T-helper 22 cell (primary cell): Measurements from ENCODE around the gene LCE2A.
"Not testable (repeated sequence)": the region's sequence is repeated elsewhere in the genome, so short reads cannot be mapped to it uniquely, and the experiment has no call there.

Experiments
- DNase-seq: peaks from one replicate; pipeline ENCODE4 v3.0.0-alpha.2; 2020; ENCODE audit warnings: low read depth

Gene LCE2A

GRCh38 chr1:152697701-152698600 lies at the start of gene LCE2A:
LCE2A (plus strand) TSS chr1:152698345; CDS start chr1:152698902, 557 bp downstream.
- no peak for DNase-seq

DNA sequence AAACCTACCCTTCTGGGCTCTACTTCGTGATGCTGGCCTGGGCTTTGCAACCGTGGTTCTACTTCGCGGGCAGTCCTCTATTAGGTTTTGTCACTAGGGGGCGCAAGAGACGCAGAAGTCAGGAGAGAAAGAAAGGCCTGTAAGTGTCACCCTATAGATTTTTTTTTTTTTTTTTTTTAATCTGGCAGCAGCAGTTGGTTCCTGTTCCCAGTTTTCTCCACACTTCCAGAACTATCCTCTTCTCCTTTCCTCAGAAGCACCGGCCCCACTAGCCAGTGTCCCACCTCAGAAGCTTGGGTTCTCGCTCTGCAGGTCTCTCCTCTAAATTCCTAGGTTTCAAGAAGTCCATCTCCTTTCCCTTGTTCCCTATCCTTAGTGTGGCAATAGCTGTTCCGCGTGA lies 44.0 kb upstream of the LCE2A start:
- no peak for DNase-seq

- DNase-seq: no peak
Observed at GRCh38 chr1:152656459-152656858, 41.7 kb upstream of the LCE2A start.

- no peak for DNase-seq
Observed at GRCh38 chr1:152657677-152658076, 40.5 kb upstream of the LCE2A start.

DNA sequence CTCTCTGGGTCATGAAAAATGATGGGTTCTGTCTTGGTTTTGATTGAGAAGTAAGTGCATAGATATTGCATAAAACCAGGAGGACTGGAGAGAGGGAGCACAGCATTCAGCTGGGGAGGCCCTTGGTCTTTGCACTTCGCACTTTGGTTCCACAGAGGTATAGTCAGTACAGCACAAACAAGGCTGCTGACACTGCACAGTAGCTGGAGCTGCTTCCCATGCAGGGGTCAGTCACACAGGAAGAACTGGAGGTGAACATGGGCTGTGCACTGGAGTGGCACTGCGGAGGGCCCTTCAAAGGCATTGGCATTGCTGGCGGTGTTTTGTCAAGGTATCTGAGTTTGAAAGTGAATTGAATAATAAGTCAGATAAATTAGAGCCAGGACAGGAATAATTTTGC lies 39.5 kb upstream of the LCE2A start:
- DNase-seq: no peak

DNA sequence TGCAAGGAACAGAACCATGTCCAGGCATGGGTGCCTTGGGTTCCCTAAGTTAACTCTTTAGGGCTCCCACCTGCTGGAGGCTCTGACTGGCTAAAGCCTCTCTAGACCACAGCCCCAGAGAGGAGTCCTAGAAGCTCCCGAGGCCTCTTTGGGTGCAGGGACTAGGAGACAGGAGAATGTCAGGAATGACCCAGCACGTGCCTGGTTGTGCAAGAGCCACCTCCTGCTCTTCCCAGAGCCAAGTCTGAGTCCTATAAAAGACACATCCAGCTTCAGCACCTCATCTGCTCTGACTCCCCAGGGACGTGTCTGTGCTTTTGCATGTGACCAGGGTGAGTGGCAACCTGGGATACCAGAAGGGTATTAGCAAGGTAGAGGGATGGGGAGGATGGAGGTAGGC lies 35.0 kb upstream of the LCE2A start, which contains the start of gene LCE2D:
Gene LCE2D (plus strand): TSS at position 283 of the 400 bp plus-strand sequence. CDS start 726 bp downstream, outside the sequence.
- no peak for DNase-seq

DNA sequence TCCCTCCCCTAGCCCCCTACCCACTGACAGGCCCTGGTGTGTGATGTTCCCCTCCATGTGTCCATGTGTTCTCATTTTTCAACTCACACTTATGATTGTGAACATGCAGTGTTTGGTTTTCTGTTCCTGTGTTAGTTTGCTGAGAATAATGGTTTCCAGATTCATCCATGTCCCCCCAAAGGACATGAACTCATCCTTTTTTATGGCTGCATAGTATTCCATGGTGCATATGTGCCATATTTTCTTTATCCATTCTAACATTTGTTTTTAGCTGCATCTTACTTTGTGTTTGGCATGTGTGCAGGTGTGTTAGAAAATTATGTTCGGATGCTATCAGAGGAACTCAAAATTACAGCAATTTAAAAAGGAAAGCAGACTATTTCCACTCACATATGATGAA lies 32.0 kb upstream of the LCE2A start:
- not testable (repeated sequence) for DNase-seq

DNA sequence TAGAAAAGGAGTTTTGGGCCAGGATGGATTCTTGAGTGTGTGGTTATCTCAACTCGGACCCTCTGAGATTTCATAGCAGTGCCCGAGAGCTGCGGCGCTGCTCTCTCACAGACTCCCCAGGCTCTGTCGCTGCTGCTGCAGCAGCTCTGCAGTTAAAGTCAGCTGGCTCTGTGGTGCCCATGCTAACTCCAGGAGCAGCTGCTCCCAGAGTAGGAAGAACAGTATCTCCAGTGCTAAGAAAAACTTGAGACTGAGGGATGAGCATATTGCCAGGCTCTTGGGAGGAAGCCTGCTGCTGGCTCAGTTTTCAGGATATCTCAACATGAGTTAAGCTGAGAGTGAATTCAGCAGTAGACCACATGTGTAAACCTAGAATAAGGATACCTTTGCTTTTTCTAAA lies 30.5 kb upstream of the LCE2A start:
- DNase-seq: no peak

DNA sequence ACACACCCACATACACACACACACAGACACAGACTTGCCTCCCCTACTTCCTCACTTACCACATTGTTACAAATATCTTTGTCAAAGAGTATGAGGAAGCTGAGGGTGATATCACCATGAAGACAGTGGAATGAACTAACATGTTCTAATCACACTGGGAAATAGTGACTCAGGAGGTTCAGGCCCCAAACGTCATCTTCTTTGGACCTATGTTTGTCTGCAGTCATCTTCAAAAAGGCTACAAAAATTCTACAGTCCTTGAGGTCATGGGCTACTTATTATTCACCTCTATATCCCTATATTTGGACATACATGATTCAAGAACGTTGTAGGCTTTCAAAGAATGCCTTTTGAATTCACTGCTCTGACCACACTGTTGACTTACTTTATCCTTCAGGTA lies 25.1 kb upstream of the LCE2A start:
- DNase-seq: no peak

- not testable (repeated sequence) for DNase-seq
Observed at GRCh38 chr1:152674983-152675382, 23.2 kb upstream of the LCE2A start, which contains the start of gene LCE2C. LCE2C (plus strand) TSS chr1:152675279; CDS start chr1:152676016, 737 bp downstream.

- DNase-seq: no peak
Observed at GRCh38 chr1:152679459-152679858, 18.7 kb upstream of the LCE2A start.

DNA sequence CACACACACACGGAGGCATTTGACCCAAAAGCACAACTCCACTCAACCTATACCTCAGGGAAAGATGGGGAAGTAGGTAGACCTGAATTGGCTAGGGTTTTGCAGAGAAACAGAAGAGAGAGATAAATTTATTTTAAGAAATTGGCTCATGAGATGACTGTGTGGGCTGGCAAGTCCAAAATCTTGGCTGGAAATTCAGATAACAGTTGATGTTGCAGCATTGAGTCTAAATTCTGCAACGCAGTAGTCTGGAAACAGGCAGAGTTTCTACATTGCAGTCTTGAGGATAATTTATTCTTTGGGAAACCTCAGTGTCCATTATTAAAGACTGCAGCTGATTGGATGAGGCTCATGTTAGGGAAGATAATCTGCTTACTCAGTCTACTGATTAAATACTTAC lies 16.5 kb upstream of the LCE2A start:
- no peak for DNase-seq

GRCh38 chr1:152683846-152684245 lies 14.3 kb upstream of the LCE2A start:
- no peak for DNase-seq

GRCh38 chr1:152685823-152686222 lies 12.3 kb upstream of the LCE2A start, which contains the start of gene LCE2B:
LCE2B (plus strand) TSS chr1:152686123; CDS start chr1:152686844, 721 bp downstream.
- DNase-seq: not testable (repeated sequence)

DNA sequence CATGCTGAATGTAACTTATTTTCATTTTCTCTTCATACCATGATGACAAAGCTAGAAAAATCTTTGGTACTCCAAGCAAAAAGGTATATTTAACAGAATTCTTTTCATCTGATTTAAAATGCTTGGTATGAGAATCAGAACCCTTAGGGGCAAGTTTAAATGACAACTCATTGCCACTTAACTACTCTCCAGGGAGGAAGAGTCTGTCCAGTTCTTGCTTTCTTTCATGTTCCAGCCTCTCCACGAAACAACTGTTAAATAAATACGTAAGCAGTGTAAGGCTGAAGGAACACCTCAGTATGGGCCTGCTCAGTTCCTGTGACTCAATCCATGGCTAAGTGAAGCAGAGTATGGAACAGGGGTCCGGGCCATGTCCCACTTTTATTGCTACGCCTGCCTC lies 1.6 kb downstream of the LCE2A start:
- DNase-seq: no peak

DNA sequence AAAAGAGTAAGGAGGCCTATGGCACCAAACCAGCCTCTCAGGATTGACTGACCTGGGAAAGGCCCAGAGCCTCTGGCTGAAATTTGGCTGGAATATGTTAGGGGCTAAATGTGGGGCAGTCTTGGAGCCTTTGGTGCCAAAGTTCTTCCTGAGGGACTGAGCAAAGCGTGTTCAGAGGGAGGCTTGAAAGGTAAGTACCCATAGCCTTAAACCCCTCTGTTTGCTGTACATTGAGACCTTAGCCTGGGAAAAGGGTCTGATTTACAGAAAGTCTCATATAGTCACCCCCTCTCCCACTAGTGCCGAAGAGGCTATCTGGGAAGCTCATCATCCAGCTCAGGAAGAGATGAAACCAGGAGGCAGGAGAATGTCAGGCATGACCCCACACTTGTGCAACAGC lies 9.7 kb downstream of the LCE2A start, which contains the start of gene LCE4A:
Gene LCE4A (plus strand): TSS at position 301 of the 400 bp plus-strand sequence. CDS start 916 bp downstream, outside the sequence.
- DNase-seq: no peak

DNA sequence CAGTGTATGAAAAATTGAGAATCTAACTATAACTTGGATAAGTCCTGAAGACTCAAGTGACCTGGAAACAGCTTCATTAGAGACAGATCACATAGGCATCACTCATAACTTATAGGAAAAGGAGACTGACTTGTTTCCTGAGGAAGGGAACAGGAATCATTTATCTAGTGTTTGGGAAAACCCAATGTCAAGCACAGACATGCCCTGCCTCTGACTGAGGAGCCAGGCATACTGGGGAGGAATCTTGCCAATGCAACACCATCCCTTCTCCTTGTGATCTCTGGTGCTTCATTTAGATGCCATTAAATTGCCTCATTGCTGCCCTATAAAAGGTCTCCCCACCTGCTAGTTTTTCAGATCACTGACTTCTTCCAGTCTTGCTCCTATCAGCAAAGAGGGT lies 20.1 kb downstream of the LCE2A start:
- no peak for DNase-seq

DNA sequence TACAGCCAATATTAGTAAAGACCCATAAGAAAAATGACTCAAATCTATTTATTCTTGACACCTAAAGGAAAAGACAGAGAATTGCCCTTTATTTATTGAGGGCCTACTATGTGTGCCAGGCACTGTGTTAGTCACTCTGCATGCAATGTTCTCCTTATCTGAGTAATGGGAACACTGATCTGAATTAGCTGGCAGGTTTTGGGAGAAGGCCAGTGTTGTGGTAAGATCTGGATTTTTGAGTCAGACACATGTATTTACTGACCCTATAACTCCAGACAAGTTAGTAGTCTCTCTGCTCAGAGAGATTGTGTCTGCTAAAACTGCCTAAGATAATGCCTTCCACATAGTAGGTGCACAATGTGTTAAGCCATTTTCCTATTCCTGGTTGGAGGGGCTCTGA lies 27.1 kb downstream of the LCE2A start:
- DNase-seq: no peak

DNA sequence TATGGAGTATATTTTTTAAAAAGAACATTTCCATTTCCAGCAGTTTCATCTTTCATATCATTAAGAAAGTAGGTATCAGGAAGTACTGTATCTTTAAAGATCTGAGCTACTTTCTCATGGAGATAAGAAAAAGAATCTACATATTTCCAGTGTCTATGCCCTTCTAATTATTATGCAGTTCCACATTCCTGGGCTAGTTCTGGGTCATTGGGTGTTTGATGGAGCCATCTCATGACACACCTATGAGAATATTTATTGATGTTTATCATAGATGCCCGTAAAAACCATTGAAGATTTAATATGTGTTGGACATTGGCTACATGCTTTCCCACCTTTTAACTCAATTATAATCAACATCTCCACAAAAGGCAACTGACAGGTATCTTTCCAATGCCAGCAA lies 30.8 kb downstream of the LCE2A start:
- no peak for DNase-seq

GRCh38 chr1:152735648-152736047 lies 37.5 kb downstream of the LCE2A start:
- no peak for DNase-seq

GRCh38 chr1:152737997-152738396 lies 39.9 kb downstream of the LCE2A start:
- no peak for DNase-seq

GRCh38 chr1:152739841-152740240 lies 41.7 kb downstream of the LCE2A start:
- no peak for DNase-seq

GRCh38 chr1:152741656-152742055 lies 43.5 kb downstream of the LCE2A start:
- DNase-seq: no peak
